ENCODE results near the gene KTI12.
A peak's percentile ranks its signal among the peaks of the same experiment; 100 is the strongest.
"Not testable (repeated sequence)": the region's sequence is repeated elsewhere in the genome, so short reads cannot be mapped to it uniquely, and the experiment has no call there.

KTI12 gene, protein sequence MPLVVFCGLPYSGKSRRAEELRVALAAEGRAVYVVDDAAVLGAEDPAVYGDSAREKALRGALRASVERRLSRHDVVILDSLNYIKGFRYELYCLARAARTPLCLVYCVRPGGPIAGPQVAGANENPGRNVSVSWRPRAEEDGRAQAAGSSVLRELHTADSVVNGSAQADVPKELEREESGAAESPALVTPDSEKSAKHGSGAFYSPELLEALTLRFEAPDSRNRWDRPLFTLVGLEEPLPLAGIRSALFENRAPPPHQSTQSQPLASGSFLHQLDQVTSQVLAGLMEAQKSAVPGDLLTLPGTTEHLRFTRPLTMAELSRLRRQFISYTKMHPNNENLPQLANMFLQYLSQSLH

DNA sequence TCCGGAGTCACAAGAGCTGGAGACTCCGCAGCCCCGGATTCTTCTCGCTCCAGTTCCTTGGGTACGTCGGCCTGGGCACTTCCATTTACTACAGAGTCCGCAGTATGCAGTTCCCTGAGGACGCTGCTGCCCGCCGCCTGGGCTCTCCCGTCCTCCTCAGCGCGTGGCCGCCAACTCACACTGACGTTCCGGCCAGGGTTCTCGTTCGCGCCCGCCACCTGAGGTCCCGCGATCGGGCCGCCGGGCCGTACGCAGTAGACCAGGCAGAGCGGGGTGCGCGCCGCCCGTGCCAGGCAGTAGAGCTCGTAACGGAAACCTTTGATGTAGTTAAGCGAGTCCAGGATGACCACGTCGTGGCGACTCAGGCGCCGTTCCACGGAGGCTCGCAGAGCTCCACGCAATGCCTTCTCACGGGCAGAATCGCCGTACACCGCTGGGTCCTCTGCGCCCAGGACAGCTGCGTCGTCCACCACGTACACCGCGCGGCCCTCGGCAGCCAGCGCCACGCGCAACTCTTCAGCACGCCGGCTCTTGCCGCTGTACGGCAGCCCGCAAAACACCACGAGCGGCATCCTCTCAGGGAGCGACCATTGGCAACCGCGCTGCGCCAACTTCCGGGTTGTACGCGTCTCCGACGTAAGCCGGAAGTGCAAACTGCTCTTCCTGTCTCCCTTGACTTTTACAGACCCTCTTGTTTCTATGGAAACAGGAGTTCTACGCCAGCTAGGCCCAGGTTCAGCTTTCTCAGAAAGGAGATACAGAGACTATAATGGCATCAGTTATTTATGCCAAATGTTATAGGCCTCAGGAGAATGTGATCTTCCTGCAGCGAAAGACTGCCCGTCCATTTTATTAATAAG, at the start of gene KTI12:
Gene KTI12 (minus strand): TSS at position 621 of the 860 bp plus-strand sequence. CDS start 49 bp downstream, at position 572.
- peak within 1 kb of the TSS; percentile 70 for H3K4me3 ChIP-seq (ENCODE audit: low read depth, low read length)
- TF ChIP-seq, protein P1, sequence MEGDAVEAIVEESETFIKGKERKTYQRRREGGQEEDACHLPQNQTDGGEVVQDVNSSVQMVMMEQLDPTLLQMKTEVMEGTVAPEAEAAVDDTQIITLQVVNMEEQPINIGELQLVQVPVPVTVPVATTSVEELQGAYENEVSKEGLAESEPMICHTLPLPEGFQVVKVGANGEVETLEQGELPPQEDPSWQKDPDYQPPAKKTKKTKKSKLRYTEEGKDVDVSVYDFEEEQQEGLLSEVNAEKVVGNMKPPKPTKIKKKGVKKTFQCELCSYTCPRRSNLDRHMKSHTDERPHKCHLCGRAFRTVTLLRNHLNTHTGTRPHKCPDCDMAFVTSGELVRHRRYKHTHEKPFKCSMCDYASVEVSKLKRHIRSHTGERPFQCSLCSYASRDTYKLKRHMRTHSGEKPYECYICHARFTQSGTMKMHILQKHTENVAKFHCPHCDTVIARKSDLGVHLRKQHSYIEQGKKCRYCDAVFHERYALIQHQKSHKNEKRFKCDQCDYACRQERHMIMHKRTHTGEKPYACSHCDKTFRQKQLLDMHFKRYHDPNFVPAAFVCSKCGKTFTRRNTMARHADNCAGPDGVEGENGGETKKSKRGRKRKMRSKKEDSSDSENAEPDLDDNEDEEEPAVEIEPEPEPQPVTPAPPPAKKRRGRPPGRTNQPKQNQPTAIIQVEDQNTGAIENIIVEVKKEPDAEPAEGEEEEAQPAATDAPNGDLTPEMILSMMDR (IDR thresholded peaks at IDR 0.05; ENCODE audit: borderline replicate concordance, insufficient read depth, low read depth, low read length) = no peak

DNA sequence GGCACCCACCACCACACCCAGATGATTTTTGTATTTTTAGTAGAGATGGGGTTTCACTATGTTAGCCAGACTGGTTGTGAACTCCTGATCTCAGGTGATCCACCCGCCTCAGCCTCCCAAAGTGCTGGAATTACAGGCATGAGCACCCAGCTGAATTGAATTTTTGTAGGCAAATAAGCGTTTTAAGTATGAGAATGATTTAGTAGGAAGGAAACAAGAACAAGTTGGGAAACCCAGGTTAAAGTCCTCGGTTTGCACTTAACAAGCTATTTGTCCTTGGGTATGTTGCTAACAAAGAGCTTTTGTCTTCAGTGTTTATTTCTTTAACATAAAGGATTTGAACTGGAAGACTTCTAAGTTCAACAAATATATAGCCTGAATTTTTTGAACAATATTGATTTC, 46.4 kb upstream of the KTI12 start:
- H3K4me3 ChIP-seq (ENCODE audit: low read depth, low read length) = no peak overlapping the region
- TF ChIP-seq, protein P1 (IDR thresholded peaks at IDR 0.05; ENCODE audit: borderline replicate concordance, insufficient read depth, low read depth, low read length) = no peak

DNA sequence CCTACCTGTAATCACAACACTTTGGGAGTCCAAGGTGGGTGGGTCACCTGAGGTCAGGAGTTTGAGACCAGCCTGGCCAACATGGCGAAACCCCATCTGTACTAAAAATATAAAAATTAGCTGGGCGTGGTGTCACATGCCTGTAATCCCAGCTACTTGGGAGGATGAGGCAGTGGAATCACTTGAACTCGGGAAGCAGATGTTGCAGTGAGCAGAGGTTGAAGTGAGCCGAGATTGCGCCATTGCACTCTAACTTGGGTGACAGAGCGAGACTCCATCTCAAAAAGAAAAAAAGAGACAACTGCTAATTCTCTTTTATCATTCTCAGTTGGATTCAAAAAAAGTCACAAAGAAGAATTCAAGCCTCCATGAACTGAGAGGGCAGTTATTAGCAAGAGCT, 43.7 kb upstream of the KTI12 start:
- H3K4me3 ChIP-seq (ENCODE audit: low read depth, low read length) = not testable (repeated sequence)

DNA sequence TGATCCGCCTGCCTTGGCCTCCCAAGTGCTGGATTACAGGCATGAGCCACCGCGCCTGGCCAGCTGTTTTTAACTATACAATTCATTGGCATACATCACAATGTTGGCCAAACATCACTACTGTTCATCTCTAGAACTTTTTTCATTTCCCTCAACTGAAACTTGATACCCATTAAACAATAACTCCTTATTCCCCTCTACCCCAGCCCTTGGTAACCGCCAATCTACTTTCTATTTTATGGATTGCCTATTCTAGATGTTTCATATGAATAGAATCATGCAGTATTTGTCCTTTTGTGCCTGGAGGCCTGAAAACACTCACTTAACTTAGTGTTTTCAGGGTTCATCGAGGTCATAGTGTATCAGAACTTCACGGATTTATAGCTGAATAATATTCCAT, 38.7 kb upstream of the KTI12 start:
- TF ChIP-seq, protein P1 (IDR thresholded peaks at IDR 0.05; ENCODE audit: borderline replicate concordance, insufficient read depth, low read depth, low read length) = no peak
- H3K4me3 ChIP-seq (ENCODE audit: low read depth, low read length) = no peak overlapping the region

DNA sequence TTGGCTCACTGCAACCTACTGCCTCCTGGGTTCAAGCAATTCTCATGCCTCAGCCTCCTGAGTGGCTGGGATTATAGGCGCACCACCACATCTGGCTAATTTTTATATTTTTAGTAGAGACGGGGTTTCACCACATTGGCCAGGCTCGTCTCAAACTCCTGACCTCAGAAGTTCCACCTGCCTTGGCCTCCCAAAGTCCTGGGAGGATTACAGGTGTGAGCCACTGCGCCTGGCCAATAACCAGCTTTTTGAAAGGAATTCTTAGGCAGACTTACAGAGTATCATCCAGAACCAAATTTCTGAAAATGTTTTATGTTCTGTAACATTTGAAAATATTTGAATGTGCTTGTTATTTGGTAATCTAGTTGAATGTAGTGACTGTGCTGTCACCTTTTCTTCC, 37.1 kb upstream of the KTI12 start:
- TF ChIP-seq, protein P1 (IDR thresholded peaks at IDR 0.05; ENCODE audit: borderline replicate concordance, insufficient read depth, low read depth, low read length) = no peak
- H3K4me3 ChIP-seq (ENCODE audit: low read depth, low read length) = no peak overlapping the region

DNA sequence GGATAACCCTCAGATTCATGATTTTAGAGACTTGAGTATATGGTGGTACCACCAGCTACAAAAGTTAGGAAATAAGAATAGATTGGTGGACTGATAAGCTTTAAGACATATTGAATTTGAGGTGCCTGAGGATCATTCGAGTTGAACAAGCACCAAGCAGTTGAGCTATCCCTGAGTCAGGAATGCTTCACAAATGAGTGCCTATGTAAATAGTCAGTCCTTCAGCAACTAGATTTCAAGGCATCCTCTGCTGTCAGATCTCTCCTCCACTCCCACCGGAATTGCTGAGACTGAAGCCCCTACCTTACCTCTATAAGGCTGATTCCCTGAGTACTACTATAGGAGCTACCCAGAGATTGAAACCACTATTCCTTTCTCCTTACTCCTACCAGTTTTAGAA, 29.6 kb upstream of the KTI12 start:
- no peak overlapping the region for H3K4me3 ChIP-seq (ENCODE audit: low read depth, low read length)
- TF ChIP-seq, protein P1 (IDR thresholded peaks at IDR 0.05; ENCODE audit: borderline replicate concordance, insufficient read depth, low read depth, low read length) = no peak

DNA sequence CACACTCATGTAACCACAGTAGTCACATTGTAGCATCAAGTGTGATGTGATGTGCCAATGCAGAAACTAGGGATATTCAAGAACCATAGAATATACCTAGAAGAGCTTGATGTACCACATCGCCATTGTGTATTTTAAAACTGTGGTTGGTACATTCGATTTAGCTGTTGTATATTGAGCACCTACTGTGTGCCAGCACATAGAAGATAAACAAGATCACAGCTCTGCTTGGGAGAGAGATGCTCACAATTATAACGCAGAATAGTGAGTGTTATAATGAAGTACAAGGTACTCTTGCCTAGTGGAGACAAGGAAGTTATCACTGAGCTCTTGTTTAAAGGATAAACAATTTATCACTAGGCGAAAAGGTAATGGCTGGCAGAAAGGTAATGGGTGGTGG, 27.2 kb upstream of the KTI12 start:
- TF ChIP-seq, protein P1 (IDR thresholded peaks at IDR 0.05; ENCODE audit: borderline replicate concordance, insufficient read depth, low read depth, low read length) = no peak
- no peak overlapping the region for H3K4me3 ChIP-seq (ENCODE audit: low read depth, low read length)
